B cell (primary cell): ENCODE measurements around the gene TRRAP. TPM values are rescaled to one million over a fixed set of nuclear protein-coding genes. Genes with fewer than 3 reads are reported as not detected.
A peak's percentile ranks its signal among the peaks of the same experiment; 100 is the strongest.

Experiments
- ATAC-seq: fragments of 200-7000 bp; cut with Tn5 transposase; one replicate; pipeline ENCODE4 v1.10.0; 2021; ENCODE audit warnings: low read depth, mild to moderate bottlenecking, moderate number of reproducible peaks, moderate library complexity
- CTCF ChIA-PET: fragments of 350-600 bp; sonication (Branson Sonifier 250); formaldehyde crosslinking; loops from one replicate; lab custom pipeline; 2021; ENCODE audit warnings: antibody characterized with exemption, inconsistent platforms; lab: Charles Lee
- POLR2A ChIA-PET: fragments of 350-600 bp; sonication (Branson Sonifier 250); formaldehyde crosslinking; loops from one replicate; lab custom pipeline; 2021; ENCODE audit warnings: antibody characterized with exemption; lab: Charles Lee
- DNase-seq: peaks from one replicate; pipeline ENCODE4 v3.0.0; 2013
- H2AFZ ChIP-seq: 2 replicates; pipeline ENCODE4 v1.6.1; 2012; ENCODE audit warnings: mild to moderate bottlenecking, low read depth, low read length; ENCODE audit not compliant: insufficient read depth, poor library complexity, severe bottlenecking
- H3K27ac ChIP-seq, 2 donors: 1 replicate in 1 of 2; 2 replicates in 1 of 2; pipeline ENCODE4 v1.5.1; 2012 to 2013; ENCODE audit warnings: low read length in 2 of 2, mild to moderate bottlenecking in 2 of 2, moderate library complexity in 1 of 2
- H3K27me3 ChIP-seq, 4 experiments: fragments of 200-600 bp in 1 of 4; sonication (generic) in 1 of 4; replicated peaks in 1 of 4; 1 replicate in 2 of 4; 2 replicates in 2 of 4; pipeline versions ENCODE4 v1.6.1 to v1.7.0; 2013 to 2016; ENCODE audit warnings: low read length in 3 of 4, mild to moderate bottlenecking in 2 of 4, mixed read lengths in 1 of 4, moderate library complexity in 1 of 4; ENCODE audit not compliant: insufficient read depth in 4 of 4, control insufficient read depth in 3 of 4; ENCODE audit errors: control extremely low read depth in 1 of 4
- H3K36me3 ChIP-seq, 2 experiments: replicated peaks in 1 of 2; 1 replicate in 1 of 2; 2 replicates in 1 of 2; pipeline versions ENCODE4 v1.6.1 to v1.7.1; 2013; ENCODE audit warnings: low read length in 1 of 2; ENCODE audit not compliant: insufficient read depth in 2 of 2, control insufficient read depth in 1 of 2; ENCODE audit errors: control extremely low read depth in 1 of 2, extremely low read depth in 1 of 2
- H3K4me1 ChIP-seq, 2 donors: fragments of 200-600 bp in 1 of 2; sonication (generic) in 1 of 2; 1 replicate in 1 of 2; 2 replicates in 1 of 2; pipeline versions ENCODE4 v1.5.1 to v1.6.1; 2013 to 2017; ENCODE audit warnings: low read length in 2 of 2; ENCODE audit not compliant: control insufficient read depth in 2 of 2, insufficient read depth in 2 of 2
- H3K4me2 ChIP-seq: replicated peaks from 2 replicates; pipeline ENCODE3; 2012; ENCODE audit warnings: mild to moderate bottlenecking, low read depth, low read length; ENCODE audit not compliant: poor library complexity, severe bottlenecking
- H3K4me3 ChIP-seq, 5 experiments: fragments of 200-600 bp in 1 of 5; sonication (generic) in 1 of 5; 1 replicate in 3 of 5; 2 replicates in 2 of 5; pipeline versions ENCODE4 v1.5.1 to v1.7.0; 2011 to 2016; ENCODE audit warnings: low read length in 4 of 5, mild to moderate bottlenecking in 4 of 5, low read depth in 2 of 5, control low read depth in 1 of 5, moderate library complexity in 1 of 5; ENCODE audit not compliant: insufficient read depth in 1 of 5; ENCODE audit errors: control extremely low read depth in 1 of 5, extremely low read depth in 1 of 5
- H3K79me2 ChIP-seq: fragments of 200-600 bp; sonication (generic); one replicate; pipeline ENCODE4 v1.6.0; 2016; ENCODE audit warnings: low read length; ENCODE audit not compliant: control insufficient read depth, insufficient read depth
- H3K9ac ChIP-seq: fragments of 200-600 bp; sonication (generic); 2 replicates; pipeline ENCODE4 v1.6.1; 2017; ENCODE audit warnings: mild to moderate bottlenecking, low read length, moderate library complexity
- H3K9me3 ChIP-seq, 3 donors: one replicate each; pipeline versions ENCODE4 v1.6.1 to v1.7.1; 2013; ENCODE audit warnings: low read length in 2 of 3; ENCODE audit not compliant: control insufficient read depth in 2 of 3, insufficient read depth in 1 of 3; ENCODE audit errors: control extremely low read depth in 1 of 3
- H4K20me1 ChIP-seq: 2 replicates; pipeline ENCODE4 v1.6.0; 2012; ENCODE audit warnings: mild to moderate bottlenecking, low read length; ENCODE audit not compliant: insufficient read depth, control insufficient read depth, poor library complexity, severe bottlenecking
- H3K27ac Mint-ChIP-seq: one replicate; pipeline ENCODE4 v1.8.0; 2021; ENCODE audit warnings: mixed read lengths
- H3K27me3 Mint-ChIP-seq: one replicate; pipeline ENCODE4 v1.8.0; 2021; ENCODE audit warnings: mixed read lengths
- H3K4me1 Mint-ChIP-seq: one replicate; pipeline ENCODE4 v1.8.0; 2021; ENCODE audit warnings: mixed read lengths
- H3K4me3 Mint-ChIP-seq: one replicate; pipeline ENCODE4 v1.8.0; 2021; ENCODE audit warnings: mixed read lengths
- H3K9me3 Mint-ChIP-seq: one replicate; pipeline ENCODE4 v1.8.0; 2022; ENCODE audit warnings: mixed read lengths; ENCODE audit not compliant: insufficient read depth
- CTCF ChIP-seq: fragments of 200-600 bp; IDR thresholded peaks from one replicate; pipeline ENCODE4 v1.8.0; 2022; ENCODE audit warnings: antibody characterized with exemption, mild to moderate bottlenecking
- EZH2 ChIP-seq: IDR thresholded peaks from 2 replicates; pipeline ENCODE4 v1.6.1; 2012; ENCODE audit warnings: borderline replicate concordance, low read depth, mild to moderate bottlenecking, moderate library complexity, low read length; ENCODE audit not compliant: insufficient read depth, poor library complexity, severe bottlenecking
- WGBS: methylation state at CpG from one replicate; pipeline ENCODE4 v1.1.5; 2013; ENCODE audit warnings: missing lambda C conversion rate; ENCODE audit not compliant: insufficient coverage; 5-methylcytosine and 5-hydroxymethylcytosine counted together
- intact Hi-C: fragments of 100-400 bp; cut with micrococcal nuclease; formaldehyde crosslinking; loops from one replicate; pipeline ENCODE4 v1.10.0; 2022
- polyA plus RNA-seq: library from polyadenylated mRNA; depleted of rRNA; stranded (reverse); fragments of >200 nt; gene quantifications from 2 replicates; pipeline ENCODE4 v1.2.3, GENCODE V29; 2012
- total RNA-seq, 2 donors: library from RNA; stranded (reverse); fragments of 120-200 nt in 1 of 2; gene quantifications; 1 replicate in 1 of 2; 2 replicates in 1 of 2; pipeline versions ENCODE4 v1.2.3 to v1.2.4, GENCODE V29; 2013 to 2022

TRRAP gene
- total and polyA plus RNA-seq, 2 donors (not counting 1 experiment from before 2014, with no cell fraction given) = 25.4 to 102 TPM

GRCh38 chr7:98869027-98869596 is 9.2 kb upstream of the TRRAP start:
- Histone ChIP-seq H3K4me1 (peaks cover 16 to 22% of the 10 kb centered on the region in 2 donors), H3K36me3 (no peaks in the 10 kb centered on the region), H3K9ac (peak overlapping the region; percentile 61), H3K4me2 (peak overlapping the region; percentile 98), H2AFZ (peak overlapping the region; percentile 85), H3K9me3 (peaks cover 0 to 14% (median 0%) of the 10 kb centered on the region in 3 donors), H3K27me3 (peaks cover 0 to 23% (median 9%) of the 10 kb centered on the region in 4 experiments), H3K79me2 (no peaks in the 10 kb centered on the region), H3K27ac (no peak overlapping the region), H3K4me3 (peak overlapping the region in 2 of 5 experiments; percentile 52 to 54), H4K20me1 (no peaks in the 10 kb centered on the region)
- Mint-ChIP-seq H3K9me3 (no peaks in the 10 kb centered on the region), H3K4me1 (peaks cover 12% of the 10 kb centered on the region), H3K4me3 (peak overlapping the region; percentile 61), H3K27ac (no peak overlapping the region), H3K27me3 (peaks cover 7% of the 10 kb centered on the region)
- no peak for DNase-seq
- no peak for TF ChIP-seq EZH2
- no peak for TF ChIP-seq CTCF
- POLR2A ChIA-PET = no interaction called here
- no peak for ATAC-seq
- CTCF ChIA-PET = no interaction called here
- intact Hi-C loops = no loop called here
- 8% methylated on average over 19 of the region's 25 CpGs for WGBS

GRCh38 chr7:98869597-98870120 is 8.7 kb upstream of the TRRAP start, which contains the start of gene TMEM130:
TMEM130 (minus strand) TSS chr7:98870014; CDS start chr7:98869861, 153 bp downstream.
- peak; percentile 41 for DNase-seq
- CTCF ChIA-PET = interaction anchor here (0.9 to 1.5 kb wide), 3 partner anchors 9 to 30 kb away, joined by 3 read pairs; partner anchors contain the start of gene TRRAP
- intact Hi-C loops = loop anchor here (1.0 to 10.0 kb wide), 4 partner anchors 9 to 555 kb away; partner anchors contain the start of genes SMURF1 and TRRAP
- ATAC-seq = peak; percentile 5
- Mint-ChIP-seq H3K27ac (peak within 1 kb of the TSS; percentile 77), H3K9me3 (no peaks in the 10 kb centered on the region), H3K4me3 (peak within 1 kb of the TSS; percentile 90), H3K4me1 (peaks cover 12% of the 10 kb centered on the region), H3K27me3 (peaks cover 7% of the 10 kb centered on the region)
- POLR2A ChIA-PET = interaction anchor here (0.6 to 1.2 kb wide), 4 partner anchors 9 to 506 kb away, joined by 3 to 7 read pairs (median 6); partner anchors contain the start of gene TRRAP
- no peak within 1 kb of the TSS for H3K27ac ChIP-seq
- H3K4me2 ChIP-seq = peak within 1 kb of the TSS; percentile 98
- H3K36me3 ChIP-seq = no peaks in the 10 kb centered on the region
- peak within 1 kb of the TSS; percentile 29 to 54 (median 50) for H3K4me3 ChIP-seq
- peaks cover 16 to 22% of the 10 kb centered on the region in 2 donors for H3K4me1 ChIP-seq
- H3K9me3 ChIP-seq = peaks cover 0 to 14% (median 0%) of the 10 kb centered on the region in 3 donors
- H3K27me3 ChIP-seq = peaks cover 0 to 23% (median 9%) of the 10 kb centered on the region in 4 experiments
- H3K79me2 ChIP-seq = no peaks in the 10 kb centered on the region
- peak within 1 kb of the TSS; percentile 85 for H2AFZ ChIP-seq
- WGBS = under 1% methylated on average over 69 of the region's 69 CpGs
- TF ChIP-seq EZH2 (no peak), CTCF (no peak)
- no peaks in the 10 kb centered on the region for H4K20me1 ChIP-seq
- H3K9ac ChIP-seq = peak within 1 kb of the TSS; percentile 61
